ENCODE data around the gene TTC9B. TPM values are rescaled to one million over a fixed set of nuclear protein-coding genes. Genes with fewer than 3 reads are reported as not detected.
A peak's percentile ranks its signal among the peaks of the same experiment; 100 is the strongest.

The TTC9B gene
- 0.08 TPM for polyA plus RNA-seq (2013, experiment 1 of 2; ENCODE audit: insufficient read length)
- polyA plus RNA-seq (2013, experiment 2 of 2; ENCODE audit: insufficient read length): 0.07 TPM

GRCh38 chr19:40217934-40218890, at the start of gene TTC9B:
Gene TTC9B, minus strand, starts transcription at chr19:40218384. Its CDS starts 3 bp downstream, at chr19:40218381.
- peak; percentile 27 for DNase-seq

DNA sequence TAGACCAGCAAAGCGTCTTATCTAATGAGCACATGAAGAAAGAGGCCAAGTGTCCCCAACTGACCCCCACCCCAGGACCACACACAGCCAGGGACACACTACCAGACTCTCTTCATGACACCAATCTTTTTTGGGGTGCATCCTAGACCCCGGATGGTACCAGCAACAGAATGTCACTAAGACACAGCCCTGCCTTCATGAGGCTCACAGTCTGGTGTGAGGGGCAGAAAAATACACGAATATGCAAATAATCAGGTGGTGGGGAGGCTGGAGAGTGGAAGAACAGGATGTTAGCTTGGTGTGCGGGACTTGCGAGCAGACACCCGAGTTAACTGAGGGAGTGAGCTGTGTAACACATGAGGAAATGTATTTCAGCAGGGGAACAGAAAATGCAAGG, 49.4 kb upstream of the TTC9B start:
- DNase-seq: no peak

- DNase-seq: no peak
These were observed 48.9 kb upstream of the TTC9B start for GRCh38 chr19:40266912-40267600.

DNA sequence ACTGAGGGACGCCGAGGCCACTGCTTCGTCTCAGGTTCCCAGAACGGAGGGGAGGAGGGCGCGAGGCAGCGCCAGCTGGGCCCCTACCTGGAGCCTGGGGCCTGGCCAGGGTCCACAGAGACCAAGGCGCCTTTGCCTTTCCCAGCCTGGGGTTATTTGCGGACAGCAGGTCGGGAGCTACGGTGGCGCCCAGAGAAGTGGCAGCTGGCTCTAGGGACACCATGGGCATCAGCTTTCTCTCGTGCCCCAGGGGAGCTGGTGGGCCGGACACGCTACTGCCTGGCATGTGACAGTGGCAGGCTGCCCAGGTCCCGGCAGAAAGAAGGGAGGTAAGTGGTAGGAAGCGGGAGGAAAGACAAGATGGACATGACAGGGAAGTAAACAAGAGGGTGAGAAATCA, 47.9 kb upstream of the TTC9B start:
- no peak for DNase-seq

DNA sequence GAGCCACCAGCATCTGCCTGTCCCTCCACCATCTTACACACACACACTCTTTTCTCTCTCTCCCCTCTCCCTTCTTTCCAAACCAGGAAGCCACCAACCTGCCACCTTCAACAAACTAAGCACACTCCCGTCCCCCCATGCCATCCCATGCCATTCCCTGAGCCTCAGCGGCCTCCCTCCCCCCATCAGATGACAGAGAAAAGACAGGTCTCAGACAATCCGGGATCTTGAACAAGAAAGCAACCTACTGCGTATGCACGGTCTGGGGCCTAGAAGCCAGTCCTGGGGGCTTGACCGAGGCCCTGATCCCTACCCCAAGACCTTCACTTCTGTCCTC, 47.5 kb upstream of the TTC9B start:
- no peak for DNase-seq

- no peak for DNase-seq
These were observed 47.0 kb upstream of the TTC9B start for GRCh38 chr19:40265055-40265762.

- DNase-seq: no peak
These were observed 46.3 kb upstream of the TTC9B start for GRCh38 chr19:40264314-40265054.

DNA sequence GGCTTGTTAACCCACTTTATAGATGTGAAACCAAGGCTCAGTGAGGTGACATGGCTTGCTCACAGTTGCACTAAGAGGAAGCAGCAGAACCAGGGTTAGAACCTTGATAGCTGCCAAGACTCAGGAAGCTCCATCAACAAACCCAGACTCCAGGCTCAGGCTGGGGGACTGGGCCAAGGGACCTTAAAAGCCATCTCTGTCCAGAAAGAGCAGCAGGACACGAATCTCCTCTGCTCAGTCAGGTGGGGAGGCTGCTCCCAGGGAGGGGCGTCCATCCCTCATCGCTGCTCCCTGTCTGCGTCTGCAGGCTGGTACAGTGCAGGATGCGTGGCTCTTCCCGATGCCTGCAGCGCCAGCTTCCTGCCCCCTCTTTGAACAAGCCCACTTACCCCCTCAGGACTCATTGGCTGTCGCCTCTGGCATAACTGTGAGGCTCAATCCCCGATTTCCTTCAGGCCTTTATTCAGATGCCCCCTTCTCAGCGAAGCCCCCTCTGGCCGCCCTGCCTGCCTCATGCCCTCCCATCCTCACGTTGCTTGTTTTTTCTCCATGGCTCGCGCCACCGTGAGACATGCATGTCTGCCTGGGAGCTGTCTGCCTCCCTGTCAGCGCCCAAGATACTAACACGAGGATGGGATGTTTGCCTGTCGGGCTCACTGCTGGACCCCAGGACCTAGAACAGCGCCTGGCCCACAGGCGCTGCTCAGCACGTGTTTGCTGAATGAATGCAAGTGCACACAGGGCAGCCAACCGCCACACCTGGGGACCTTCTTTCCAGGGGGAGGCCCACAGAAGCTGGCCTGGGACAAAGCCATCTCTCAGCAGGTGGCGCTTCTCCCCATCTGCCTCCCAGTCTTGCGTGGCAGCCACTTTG, 45.5 kb upstream of the TTC9B start:
- DNase-seq: no peak

DNA sequence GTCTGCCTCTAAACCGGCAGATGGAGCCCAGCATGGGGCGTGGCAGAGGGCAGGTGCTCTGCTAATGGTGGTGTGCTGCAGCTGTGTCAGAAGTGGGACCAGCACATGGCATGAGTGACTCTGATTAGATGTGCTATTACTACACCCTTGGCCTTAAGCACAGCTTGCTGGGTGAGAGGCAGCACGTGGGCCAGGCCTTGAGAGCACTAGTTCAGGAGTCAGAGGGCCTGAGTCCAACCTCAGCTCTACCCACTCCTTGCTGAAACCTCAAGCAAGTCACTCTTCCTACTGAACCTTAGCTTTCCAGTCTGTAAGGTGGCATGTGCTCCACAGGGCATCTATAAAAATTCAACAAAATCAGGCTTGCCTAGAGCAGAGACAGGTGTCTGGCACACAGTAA, 44.2 kb upstream of the TTC9B start:
- DNase-seq: no peak

- DNase-seq: no peak
These were observed 43.4 kb upstream of the TTC9B start for GRCh38 chr19:40261631-40262030.

DNA sequence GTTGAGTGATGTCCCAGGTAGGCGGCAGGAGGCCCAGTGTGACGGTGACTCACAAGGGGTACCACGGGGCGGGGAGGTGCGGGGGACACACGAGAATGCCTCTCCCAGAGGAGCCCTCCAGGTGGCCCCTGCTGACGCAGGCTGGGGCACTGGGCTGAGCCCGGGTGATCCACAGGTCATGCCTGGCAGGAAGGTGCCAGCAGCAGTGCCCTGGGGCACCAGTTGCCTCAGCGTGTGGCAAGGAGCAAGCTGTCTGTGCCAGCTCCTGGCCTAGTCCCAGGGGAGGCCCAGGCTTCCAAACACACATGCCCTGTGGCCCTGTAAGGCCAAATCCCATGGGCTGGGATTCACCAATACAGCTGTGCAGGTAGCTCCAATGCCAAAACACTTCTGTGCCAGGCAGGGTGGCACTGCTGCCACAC, 38.9 kb upstream of the TTC9B start:
- DNase-seq: no peak

- DNase-seq: no peak
These were observed 38.3 kb upstream of the TTC9B start for GRCh38 chr19:40256512-40256911.

DNA sequence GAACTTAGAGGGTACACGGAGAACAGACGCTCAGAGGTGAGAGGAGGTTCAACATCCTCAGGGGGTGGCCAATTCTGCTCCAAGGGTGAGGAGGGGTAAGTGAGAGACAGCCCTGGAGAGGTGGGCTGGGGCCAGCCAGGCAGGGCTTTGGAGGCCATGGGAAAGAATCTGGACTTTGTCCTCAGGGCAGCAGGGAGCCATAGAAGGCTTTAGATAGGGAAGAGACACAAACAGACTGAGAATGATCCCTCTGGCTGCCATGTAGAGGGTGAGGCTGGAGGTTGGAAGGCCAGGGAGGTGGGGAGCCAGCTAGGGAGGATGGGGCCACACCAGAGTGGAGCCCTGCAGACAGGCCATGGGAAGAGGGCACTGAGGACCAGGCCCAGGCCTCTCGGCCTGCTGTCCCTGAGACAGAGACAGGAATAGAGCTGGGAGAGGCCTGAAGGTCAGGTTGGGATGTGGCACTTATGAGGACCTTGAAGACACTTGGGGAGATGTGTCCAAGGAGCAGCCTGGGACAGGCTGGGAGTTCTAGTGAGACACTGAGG, 37.5 kb upstream of the TTC9B start:
- no peak for DNase-seq

DNA sequence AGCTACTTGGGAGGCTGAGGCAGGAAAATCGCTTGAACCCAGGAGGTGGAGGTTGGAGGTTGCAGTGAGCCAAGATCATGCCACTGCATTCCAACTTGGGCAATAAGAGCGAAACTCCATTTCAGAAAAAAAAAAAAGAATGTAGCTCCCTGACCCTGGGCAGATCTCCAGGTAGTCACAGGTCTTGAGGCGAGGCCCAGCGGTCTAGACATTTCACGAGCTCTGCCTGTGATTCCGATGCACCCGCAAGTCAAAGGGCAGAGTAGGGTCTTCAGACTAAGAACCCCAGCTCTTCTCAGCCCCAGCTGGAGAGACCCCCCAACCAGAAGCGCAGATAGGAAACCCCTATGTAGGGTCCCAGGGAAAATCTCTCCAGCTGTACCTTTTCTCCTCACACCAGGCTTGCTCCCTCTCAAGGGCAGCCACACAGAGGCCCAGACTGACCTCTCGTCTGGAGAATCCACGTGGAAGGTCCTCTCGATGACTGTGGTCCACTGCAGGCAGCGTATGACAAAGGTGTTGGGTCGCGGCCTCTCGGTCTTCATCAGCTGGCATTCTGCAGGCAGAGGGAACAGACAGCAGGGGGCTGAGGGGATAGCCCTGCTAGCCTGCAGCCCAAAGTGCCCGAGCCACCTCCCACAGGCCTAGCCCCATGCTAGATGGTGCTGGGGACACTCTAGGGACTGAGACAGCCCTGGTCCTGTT, 36.7 kb upstream of the TTC9B start:
- no peak for DNase-seq

DNA sequence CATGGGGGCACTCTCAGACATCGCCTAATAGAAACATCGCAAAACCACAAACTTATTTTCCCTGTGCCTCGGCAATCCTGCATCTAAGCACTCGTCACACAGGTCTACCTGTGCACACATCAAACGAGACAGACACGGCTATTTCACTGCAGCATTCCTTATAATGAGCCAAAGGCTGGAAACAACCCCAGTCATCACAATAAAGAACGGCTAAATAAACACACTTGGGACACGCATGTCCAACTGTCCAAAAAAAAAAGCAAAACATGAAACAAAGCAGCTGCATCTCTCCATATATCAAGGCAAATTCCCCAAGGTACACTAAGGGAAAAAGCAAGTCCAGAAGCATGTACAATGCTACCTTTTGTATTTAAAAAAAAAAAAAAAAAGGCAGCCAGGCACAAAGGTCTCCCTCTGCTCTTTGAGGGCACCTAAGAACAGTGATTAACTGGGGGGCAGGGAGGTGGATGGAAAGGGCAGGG, 35.5 kb upstream of the TTC9B start:
- DNase-seq: no peak

GRCh38 chr19:40252395-40252794, 34.2 kb upstream of the TTC9B start:
- DNase-seq: no peak

GRCh38 chr19:40251991-40252390, 33.8 kb upstream of the TTC9B start:
- DNase-seq: no peak

GRCh38 chr19:40251244-40251643, 33.1 kb upstream of the TTC9B start:
- DNase-seq: no peak

GRCh38 chr19:40249781-40250180, 31.6 kb upstream of the TTC9B start:
- no peak for DNase-seq

DNA sequence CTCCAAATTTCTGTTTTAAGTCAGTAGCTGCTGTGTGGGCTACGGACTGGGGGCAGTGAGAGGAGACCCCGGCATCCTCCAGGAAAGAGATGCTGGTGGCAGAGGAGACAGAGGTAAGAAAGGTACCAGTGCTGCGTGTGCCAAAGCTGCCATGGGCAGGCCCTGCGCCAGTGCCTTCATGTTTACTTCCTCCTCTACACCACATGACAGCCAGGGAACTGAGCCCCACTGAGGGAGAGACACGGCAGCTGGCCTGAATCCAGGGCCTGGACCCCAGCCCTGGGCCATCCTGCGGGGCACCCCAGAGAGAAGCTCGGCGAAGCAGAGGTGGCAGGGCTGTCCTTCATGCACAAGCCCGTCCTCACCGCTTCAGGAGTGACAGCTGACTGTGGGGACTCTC, 31.0 kb upstream of the TTC9B start:
- DNase-seq: no peak

All from fibroblast of skin of back (primary cell).